Fibroblast of skin of right quadriceps (primary cell): Measurements from ENCODE around the gene RGS3.
A peak's percentile ranks its signal among the peaks of the same experiment; 100 is the strongest.

Source experiments
- DNase-seq: peaks from one replicate; pipeline ENCODE4 v3.0.0-alpha.2; 2013

RGS3 gene

DNA sequence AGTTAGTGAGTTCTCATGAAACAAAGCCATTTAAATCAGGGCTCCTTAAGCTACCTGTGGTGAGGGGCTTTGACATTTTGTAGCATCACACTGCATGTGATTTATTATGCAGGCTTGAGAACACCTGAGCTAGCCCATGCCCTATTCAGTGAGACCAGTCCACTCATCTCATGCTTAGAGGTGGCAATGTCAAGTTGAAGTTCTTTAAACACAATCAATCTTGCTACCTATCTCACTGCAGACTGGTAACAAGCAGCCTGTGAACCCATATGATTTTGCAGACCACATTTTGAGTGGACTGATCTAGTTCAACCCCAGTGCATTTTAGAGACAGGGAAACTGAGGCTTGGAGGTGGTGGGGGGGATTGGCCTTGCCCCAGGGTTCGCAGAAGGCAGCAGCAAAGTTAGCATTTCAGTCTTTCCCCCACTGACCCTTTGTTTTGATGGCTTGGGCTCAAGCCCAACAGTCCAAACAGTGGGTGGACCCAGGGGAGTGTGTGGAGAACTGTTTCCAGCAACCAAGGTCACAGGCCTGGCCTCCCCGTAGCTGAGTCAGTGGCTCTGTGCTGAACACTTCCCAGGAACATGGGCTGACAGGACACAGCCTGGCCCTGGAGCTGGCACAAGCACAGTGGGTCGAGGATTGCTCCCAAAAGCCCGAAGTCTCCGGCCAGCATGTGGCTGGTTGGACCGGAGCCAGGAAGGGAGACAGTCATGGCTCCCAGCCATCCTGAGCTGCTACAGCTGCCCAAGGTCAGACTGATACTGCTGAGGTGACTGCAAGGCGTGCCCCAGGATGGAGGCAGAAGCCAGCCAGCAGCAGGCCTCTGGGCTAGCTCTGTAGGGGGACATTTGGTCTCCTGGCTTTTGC is 95.3 kb downstream of the RGS3 start:
- peak; percentile 37 for DNase-seq

DNA sequence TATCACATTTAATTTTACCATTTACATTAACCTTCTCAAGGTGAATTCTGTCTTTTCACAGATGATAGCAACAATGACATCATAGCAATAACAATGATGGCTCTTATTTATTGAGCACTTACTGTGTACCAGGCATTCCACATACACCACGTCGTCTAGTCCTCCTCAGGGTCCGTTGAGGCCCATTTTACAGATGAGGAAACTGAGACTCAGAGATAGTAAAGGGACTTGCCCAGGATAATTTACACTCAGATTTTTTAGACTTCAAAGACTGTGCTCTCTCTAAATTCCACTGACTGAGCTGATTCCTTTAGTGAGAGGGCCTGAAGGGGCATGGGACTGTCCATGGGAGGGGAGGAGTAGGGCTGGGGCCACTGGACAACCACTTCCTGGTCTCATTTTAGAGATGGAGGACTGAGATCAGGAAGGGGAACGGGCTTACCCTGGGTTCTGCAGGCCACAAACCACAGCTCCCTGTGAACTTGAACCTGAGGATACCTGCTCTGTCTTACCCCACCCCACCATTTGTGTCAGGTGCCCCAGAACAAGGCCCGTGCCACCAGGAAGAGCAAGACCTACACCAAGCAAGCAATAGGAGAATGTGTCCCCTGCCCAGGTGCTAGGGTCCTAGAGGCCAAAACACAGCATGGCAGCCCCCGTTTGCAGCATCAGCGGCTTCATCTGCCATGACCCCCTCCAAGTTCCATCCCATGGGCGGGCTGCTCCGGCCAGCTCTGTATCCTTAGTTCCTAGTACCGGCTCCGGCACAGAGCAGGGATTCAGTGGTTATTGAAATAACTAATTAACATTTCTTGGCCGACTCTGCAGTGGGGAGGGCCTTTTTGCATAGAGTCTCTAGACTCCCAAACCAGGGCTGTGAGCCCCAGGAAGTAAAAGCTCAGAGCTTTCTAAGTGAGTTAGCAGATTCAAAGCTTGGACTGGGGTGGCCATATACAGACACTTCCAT is 96.6 kb downstream of the RGS3 start:
- DNase-seq = no peak

DNA sequence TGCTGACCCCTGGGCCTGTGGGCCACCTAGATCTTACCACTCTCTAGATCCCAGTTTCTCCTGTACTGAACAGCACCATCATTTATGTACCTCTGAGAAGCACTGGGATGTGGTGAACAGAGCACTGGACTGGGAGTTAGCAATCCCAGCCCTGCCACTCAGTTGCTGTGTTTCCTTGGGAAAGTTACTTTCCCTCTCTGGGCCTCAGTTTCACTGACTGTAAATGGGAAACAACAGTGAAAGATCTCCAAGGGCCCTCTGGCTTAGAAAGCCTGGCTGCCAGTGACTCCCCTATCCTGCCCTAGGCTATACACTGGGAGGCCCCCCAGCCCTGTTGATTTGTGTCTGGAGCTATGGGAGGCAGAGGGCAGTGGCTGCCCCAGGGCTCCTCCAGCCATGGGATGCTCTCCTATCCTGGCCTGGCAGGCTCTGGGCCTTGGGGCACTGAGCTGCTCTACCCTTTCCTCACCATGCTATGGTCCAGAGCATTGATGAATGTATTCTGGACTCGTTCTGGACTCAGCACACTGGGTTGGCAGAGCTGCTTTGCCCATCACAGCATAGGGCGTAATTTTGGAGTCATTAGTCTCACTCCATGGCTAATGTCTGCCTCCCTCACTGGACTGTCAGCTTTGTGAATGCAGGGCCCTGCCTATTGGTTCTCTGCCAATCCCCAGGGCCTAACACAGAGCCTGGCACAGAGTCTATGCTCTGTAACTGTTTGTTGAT is 99.3 kb downstream of the RGS3 start:
- DNase-seq = no peak

DNA sequence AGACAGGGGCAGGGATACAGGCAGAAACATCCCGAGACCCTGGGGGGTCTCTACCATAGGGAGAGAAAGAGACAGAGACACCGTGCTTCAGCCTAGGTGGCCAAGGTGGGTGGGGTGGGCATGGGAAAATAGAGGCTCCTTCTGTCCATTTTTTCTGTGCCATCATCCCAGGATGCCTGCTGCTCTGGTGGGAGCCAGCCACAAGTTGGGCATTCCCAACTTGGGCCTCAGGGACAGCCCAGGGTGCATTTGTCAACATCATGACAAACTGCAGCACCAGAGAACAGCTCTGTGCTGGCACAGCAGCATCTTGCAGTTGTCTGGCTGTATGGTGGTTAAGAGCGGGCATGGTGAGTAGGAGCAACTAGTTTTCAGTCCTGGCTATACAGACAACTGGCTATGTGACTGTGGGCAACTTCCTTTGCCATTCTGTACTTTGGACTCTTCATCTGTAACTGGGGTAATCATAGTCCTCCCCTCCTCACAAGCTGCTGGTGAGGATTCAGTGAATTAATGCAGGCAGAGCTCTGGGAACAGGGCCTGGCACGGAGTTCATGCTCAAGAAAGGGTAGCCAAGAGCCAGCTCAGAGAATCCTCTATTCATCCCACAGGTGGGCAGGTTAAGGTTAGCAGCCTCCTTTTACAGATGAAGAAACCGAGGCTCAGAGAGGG is 100.4 kb downstream of the RGS3 start:
- no peak for DNase-seq

DNA sequence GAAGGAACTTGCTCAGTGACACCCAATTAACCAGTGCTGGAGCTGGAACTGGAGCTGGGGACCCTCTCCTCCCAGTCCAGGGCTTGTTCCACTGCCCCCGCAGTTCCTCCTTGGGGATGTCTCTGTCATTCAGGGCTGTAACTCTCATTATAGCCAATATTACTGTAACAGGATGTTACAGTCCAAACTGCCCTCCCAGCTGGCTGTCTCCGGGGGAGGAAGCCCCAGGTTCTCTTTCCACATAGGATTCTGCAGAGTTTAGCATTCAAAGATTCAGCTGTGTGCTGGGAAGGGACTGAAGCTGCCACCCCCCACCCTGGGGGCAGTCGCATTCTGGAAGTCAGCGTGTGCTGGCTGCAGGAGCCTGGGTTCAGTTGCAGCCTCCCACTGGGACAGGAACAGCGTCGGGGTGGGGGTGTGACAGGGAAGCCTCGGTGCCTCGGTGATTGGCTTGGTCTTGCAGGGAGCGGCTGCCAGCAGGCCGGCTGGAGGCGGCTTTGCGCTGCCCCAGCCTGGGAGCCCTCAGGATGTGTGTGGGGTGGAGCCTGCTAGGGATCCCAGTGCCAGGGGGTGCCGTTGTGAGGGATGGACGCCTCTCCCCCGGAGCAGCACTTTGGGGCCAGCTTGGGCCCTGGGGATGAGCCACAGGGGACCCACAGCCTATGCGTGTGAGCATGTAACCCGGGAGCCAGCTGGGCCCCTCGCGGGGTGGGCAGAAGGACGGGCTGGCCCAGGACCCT is 101.1 kb downstream of the RGS3 start:
- peak; percentile 71 for DNase-seq

DNA sequence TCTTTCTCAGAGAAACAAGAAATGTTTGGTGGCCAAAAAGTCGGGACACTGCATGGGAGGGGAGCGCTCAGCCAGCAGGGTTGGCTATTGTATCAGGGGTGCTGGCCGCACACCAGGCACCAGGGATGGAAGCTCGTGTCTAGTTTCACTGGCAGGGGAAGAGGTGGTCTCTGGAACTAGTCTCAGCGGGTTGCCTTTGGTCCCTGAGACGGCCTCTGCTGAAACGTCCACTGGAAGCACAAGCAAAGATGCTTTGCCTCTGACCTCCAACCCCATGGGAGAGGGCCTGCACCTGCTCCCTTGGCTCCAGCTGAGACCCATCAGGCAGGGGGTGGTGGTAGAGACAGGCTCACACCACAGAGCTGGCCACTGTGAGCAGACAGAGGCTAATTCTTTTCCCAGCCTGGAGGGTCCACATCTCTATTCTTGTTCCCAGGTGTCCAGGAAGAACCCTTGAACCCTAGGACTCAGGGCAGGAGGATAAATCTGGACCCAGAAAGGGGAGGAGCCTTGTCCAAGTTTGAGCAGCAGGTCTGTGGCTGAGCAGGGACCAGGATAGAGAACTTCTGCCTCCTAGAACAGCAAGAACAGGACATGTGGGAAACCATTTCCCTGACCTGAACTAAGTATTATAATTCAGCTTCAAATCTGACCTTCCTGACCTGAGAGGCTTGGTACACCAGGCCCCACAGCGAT is 102.6 kb downstream of the RGS3 start:
- DNase-seq = no peak

DNA sequence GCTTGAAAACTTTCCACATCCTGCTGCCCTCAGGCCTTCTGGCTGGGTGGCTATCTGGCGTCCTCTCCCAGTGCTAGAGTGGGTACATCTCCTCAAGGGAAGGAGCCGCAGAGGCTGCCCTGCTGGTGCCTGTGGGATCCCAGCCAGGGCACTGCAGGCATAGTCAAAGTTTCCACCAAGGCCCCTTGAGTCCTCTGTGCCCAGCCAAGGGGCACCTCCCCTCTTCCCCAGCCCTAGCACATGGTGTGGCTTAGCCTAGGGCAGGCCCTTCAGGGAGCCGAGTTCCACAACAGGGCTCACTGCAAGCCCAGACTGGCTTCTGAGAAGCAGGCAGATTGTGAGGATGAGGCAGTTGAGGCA is 103.2 kb downstream of the RGS3 start:
- no peak for DNase-seq

DNA sequence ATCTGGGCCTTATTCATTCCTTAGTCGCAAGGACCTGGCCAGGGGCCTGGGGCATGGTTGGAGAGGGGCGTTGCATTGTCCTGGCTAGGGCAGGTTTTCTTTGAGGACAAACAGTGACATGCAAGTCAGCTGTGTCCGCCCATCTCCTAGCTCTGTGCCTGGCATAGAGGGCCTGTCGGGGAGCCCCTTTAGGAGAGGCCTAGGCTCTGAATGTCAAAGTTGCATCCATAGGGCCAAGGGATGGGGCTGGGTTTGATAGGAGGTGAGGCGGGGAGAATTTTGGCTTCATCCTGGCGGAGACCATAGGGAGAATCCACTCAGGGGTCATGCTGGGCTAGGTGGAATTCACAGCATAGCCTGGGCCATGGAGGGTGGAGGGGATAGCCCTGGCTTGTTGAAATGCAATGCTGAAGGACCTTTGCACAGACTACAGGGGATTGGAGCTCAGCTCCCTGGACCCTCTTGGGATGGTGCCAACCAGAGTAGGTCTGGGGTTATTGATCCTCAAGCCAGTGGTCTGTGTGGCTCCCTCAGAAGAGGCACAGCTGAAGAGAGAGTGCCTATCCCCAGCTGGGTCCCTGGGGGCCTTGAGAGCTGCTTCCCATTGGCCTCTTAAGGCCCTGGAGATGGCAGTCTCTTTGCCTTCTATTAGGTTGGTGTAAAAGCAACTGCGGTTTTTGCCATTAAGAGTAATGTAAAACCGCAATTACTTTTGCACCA is 104.0 kb downstream of the RGS3 start:
- no peak for DNase-seq

DNA sequence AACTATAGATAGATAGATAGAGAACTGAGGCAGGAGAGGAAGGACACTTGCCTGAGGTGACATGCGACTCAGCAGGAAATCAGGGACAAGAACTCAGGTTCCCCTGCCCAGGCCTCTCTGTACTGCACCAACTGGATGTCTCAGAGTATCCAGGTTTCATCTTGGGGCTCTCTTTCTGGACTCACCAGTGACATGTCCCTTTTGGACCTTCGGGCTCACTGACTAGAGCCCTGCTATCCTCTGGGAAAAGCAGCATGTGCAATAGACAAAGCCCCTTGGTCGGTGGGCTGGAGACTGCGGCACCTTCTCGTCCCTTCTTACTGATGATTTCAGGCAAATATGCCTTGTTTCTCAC is 104.5 kb downstream of the RGS3 start:
- no peak for DNase-seq

DNA sequence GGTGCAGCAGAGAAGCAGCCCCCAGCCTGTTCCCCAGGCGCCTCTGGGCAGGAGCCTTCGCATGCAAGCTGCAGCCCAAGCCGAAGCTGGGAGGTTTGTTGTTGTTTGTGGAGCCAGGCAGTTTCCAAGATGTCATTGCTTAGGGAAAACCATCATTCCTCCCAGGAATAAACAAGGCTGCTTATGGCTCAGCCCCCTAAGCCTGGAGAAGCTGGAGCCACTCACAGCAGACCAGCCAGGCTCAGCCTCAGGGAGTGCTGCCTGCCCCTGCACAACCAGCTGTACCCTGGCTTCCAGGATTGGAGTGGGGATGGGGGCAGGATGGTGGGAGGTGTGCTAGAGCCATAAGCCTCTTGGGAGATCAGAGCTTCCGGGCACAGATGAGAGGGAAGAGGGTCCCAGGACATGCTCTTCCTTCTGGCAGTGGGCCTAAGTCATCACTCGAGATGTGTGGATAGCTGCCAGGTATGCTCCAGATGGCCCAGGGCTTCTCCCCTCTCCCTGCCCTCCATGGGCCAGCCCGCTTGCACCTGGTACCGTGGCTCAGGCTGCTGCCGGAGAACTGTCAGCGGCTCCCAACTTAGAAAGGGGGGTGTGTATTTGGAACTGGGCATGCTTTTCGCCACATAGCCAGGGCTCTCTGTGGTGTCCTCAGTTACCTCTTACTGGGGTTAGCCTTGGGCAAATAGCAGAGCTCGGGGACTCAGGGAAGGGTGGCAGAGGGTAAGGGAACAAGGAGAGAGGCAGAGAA is 105.2 kb downstream of the RGS3 start:
- no peak for DNase-seq

DNA sequence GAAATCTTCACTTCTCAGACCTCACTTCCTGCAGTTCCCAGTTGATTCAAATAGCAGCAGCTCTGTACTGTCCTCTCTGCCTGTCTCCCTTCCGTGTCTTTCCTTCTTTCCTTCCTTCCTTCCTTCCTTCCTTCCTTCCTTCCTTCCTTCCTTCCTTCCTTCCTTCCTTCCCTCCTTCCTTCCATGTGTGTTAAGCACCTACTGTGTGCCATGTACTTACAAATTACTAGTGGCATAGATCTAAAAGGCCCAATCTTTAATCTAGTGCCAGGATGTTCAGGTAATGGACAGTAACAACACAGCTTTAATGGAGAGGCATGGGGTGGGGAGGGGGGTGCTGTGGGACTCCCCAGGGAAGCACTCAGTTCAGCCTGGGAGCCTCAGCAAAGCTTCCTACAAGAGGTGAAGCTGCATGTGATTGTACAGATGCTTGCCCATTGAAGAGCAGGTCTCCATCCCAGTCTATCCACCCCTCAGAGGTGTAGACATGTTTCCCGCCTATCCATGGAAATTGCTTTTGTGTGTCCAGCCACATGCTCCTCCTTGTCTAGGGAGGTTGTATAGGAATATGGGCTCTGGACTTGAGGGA is 106.0 kb downstream of the RGS3 start:
- DNase-seq = no peak

DNA sequence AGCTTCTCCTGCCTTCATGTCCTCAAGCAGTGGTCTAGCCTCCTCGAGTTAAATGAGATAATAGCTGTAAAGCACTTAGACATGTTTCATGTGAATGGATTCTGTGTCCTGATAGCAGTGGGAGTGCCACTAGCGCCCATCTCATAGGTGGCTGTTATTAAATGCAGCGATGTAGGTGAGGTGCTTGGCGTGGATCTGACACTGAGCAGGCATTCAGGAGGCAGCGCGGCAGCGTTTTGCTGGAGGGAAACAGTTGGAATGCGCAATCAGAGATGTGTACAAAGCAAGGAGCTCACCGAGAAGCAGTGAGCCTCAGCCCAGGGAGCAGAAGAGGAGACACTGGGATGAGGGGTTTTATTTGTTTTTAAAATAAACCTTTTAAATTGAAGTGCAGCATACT is 106.6 kb downstream of the RGS3 start:
- DNase-seq = no peak

DNA sequence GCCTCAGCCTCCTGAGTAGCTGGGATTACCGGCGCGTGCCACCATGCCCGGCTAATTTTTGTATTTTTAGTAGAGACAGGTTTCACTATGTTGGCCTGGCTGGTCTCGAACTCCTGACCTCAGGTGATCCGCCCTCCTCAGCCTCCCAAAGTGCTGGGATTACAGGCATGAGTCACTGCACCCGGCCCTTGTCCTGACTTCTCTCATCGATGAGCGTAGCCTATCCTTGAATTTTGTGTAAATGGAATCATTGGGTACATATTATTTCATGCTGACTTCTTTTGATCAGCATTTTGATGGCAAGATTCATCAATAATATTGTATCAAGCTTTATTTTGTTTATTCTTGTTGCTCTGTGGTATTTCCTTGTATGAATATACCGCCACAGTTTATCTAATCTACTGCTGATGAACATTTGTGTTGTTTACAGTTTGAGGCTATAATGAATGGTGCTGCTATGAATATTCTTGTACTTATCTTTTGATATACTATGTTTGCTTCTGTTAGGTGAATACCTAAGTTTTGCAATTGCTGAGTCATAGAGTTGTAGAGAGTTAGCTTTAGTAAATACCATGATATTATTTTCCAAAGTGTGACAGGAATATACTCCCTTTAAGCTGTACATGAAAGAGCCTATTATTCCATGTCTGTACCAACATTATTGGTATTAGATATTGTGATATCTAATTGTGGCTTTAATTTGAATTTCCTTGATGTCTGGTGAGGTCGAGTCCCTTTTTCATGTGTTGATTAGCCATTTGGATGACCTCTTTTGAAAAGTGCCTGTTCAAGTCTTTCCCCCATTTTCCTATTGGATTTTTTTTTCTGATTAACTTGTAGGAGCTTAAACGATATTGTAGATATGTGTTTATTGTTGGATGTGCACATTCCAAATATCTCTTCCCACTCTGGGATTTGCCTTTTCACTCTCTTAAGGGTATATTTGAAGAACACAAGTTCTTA is 107.5 kb downstream of the RGS3 start:
- no peak for DNase-seq

DNA sequence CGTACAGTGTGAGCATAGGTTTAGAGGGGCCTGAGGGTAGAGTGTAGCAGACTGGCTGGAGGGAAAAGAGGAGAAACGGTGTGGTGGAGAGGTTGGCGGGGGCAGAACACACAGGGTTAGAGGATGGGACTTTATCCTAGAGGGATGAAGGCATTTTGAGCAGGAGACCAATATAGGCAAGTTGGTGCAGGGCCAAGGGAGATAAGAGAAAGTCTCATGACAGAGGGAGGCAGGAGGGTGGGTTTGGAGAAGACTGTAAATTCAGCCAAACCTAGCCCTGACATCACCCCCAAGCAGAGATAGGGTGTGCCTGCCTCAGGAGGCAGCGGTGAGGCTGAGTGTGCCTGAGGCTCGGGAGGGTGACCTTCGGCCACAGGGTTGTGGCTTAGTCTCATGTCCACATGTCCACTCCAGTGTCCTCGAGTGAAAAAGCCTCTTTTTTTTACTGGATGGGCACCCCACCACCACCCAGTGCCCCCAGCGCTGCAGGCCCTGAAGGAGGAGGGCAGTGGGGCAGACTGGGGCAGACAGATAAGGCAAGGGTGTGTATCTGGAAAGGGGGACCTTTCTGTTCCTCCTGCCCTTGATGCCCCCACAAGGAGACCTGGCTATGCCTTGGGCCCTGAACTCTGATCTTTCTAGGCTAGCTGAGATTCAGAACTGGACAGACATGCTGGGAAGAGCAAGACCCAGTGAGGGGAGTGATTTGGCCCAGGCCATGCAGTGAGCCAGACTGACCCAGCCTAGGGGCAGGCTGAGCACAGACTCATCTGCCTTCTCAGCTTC is 108.7 kb downstream of the RGS3 start:
- DNase-seq = no peak

DNA sequence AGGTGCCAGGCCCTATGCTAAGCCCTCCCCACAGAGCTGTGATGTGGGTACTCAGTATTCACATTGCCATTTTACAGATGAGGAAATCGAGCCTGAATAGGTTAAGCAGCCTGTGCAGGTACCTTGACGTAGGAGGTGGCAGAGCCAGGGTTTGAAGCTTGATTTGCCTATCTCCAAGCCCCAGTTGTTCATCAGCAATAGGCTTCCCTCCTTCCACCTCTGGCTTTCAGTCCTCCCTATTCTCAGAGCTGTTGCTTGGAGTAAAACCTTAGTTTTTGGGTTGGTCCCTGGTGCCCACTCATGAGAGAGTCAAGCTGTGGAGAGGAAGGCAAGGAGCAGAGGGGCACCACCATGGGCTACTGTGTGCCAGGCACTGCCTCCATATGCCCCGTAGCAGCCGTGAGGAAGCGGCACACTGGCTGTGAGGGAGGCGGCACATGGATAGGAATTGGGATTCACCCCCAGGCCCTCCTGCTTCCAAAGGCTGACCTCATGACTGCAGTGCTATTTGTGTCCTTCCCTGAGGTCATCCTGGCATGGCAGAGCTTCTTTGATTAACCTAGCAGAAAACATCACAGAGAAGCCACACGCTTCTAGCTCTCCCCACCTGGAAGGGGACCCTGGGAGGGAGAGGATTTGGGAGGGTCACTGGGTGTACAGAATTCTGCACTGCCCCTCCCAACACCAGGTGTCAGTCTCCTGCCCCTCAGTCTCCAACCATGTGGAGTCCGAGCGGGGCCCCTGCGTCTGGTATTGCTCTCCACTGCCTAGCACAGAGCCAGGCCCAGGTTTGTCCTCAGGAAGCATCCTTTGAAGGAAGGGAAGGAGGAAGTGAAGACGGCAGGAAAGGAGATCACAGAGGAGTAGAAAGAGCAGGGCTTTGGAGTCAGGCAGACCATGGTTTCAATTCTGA is 109.8 kb downstream of the RGS3 start:
- DNase-seq = no peak

DNA sequence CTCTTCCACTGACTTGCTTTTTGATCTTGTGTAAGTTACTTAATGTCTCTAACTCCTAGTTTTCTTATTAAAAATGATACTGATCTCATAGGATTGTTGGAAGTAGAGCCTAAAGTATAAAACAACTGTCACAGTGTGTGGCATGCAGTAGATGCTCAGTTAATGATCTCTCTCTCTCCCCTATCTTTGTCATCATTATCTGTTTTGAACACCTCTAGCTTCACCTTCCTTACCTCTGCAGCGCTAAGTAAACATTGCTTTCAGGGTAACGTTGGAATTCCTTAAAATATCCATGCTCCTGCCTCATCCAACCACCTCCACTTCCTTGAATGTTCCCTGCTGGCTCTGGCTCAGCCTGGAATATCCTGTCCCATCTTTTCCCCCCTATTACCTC is 110.4 kb downstream of the RGS3 start:
- no peak for DNase-seq
